ENCODE results near the gene ITGA8. TPM values are rescaled to one million over a fixed set of nuclear protein-coding genes. Genes with fewer than 3 reads are reported as not detected.

Gene ITGA8
- total and polyA plus RNA-seq, 2 of the 4 experiments (the other 2 are of a cell fraction), result under 0.01 to 0.02 TPM

DNA sequence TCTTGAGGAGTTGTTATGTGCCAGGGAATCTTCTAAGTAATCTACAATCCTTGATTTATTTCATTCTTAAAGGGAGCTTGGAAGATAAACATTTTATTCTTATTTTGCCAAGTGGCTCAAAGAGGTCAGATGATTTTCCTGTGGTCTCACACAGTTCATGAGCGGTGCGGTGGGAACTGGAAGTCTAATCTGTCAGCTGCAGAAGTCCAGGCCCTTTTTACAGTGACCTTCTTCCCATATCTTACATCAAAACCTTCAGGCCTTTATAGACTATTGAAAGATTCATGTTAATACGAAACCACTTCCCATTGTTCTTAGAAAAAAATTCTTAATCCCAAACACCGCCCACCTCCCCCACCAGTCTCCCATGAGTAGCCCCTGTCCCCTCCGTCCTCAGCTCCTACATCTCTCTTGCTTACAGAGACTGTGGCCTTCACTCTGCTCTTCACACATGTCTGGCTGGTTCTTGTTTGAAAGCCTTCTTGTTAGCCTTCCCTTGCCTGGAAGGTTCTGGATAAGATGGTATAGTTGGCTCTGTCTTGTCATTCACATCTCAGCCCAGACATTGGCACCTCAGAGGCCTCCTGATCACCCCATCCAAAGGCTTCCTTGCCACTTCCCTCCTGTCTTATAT lies 61.5 kb downstream of the ITGA8 start:
- WGBS, 2 experiments (ENCODE audit: extremely low coverage in 2 of 2, insufficient read length in 1 of 2), result no CpG with 5 or more reads among the region's 5 CpGs
- H3K23ac ChIP-seq (ENCODE audit: low read depth, low read length), result no peak overlapping the region
- peaks cover 2% of the 10 kb centered on the region; the same call in 1 of the 2 replicates for H3K27me3 ChIP-seq (ENCODE audit: control insufficient read depth, insufficient read depth, low read length)
- in situ Hi-C loops (cut with MboI; ENCODE audit: low sequenced_read_pairs) (no loop called here), intact Hi-C loops (cut with micrococcal nuclease) (no loop called here), dilution Hi-C loops (cut with HindIII; ENCODE audit: low sequenced_read_pairs, unreplicated experiment) (no loop called here)
- POLR2A ChIA-PET (ENCODE audit: unreplicated experiment), result no interaction called here
- H4K5ac ChIP-seq (ENCODE audit: low read depth, low read length), result no peak overlapping the region
- H3K18ac ChIP-seq (ENCODE audit: low read depth, low read length), result no peak overlapping the region
- no peaks in the 10 kb centered on the region for H3K36me3 ChIP-seq (ENCODE audit: control insufficient read depth, insufficient read depth, low read length)
- no peak overlapping the region for H3K9ac ChIP-seq (ENCODE audit: low read depth, low read length)
- no peak overlapping the region for H2AK9ac ChIP-seq (replicated peaks; ENCODE audit: low read depth, low read length, poor library complexity)
- no peak overlapping the region for H2AFZ ChIP-seq (replicated peaks; ENCODE audit: low read length, poor library complexity)
- no peaks in the 10 kb centered on the region for H3K9me1 ChIP-seq (ENCODE audit: insufficient read depth, low read length)
- no peaks in the 10 kb centered on the region for H3K4me1 ChIP-seq (ENCODE audit: control insufficient read depth, insufficient read depth, low read length)
- no peaks in the 10 kb centered on the region for H3K9me3 ChIP-seq (ENCODE audit: control insufficient read depth, insufficient read depth, low read length)
- no peak overlapping the region for H2BK20ac ChIP-seq (ENCODE audit: low read depth, low read length)
- no peak overlapping the region for H4K8ac ChIP-seq (ENCODE audit: low read depth in 2 of 2, low read length in 2 of 2)
- no peaks in the 10 kb centered on the region for H3K79me1 ChIP-seq (ENCODE audit: low read depth in 1 of 2, low read length in 2 of 2)
- no peak overlapping the region for H3K4me3 ChIP-seq (ENCODE audit: insufficient read depth, low read depth, low read length)
- H2BK15ac ChIP-seq (ENCODE audit: low read depth, low read length), result no peak overlapping the region
- ATAC-seq (ENCODE audit: low read depth), result no peak
- H4K20me1 ChIP-seq (ENCODE audit: insufficient read depth, low read length), result no peaks in the 10 kb centered on the region
- no TSS peak for BruUV-seq (replicated peaks)
- no peak overlapping the region for H4K91ac ChIP-seq (ENCODE audit: insufficient read depth, low read depth, low read length)
- no peak overlapping the region for H3K27ac ChIP-seq (ENCODE audit: insufficient read depth, low read length)
- no peak overlapping the region for H2BK5ac ChIP-seq (ENCODE audit: low read depth, low read length, poor library complexity, severe bottlenecking)
- no peak for TF ChIP-seq MAFK (IDR thresholded peaks at IDR 0.05; ENCODE audit: low read depth, low read length)
- TF ChIP-seq BHLHE40 (IDR thresholded peaks at IDR 0.05; ENCODE audit: low read depth, low read length), result no peak
- TF ChIP-seq MAZ (IDR thresholded peaks at IDR 0.05; ENCODE audit: borderline replicate concordance, low read depth, low read length), result no peak
- TF ChIP-seq RFX5 (IDR thresholded peaks at IDR 0.05; ENCODE audit: low read depth, low read length), result no peak
- no peak for TF ChIP-seq RCOR1 (IDR thresholded peaks at IDR 0.05; ENCODE audit: insufficient replicate concordance, low read length)
- no peak for TF ChIP-seq CHD1 (IDR thresholded peaks at IDR 0.05; ENCODE audit: low read depth, low read length)
- no peak for TF ChIP-seq POLR2A (IDR thresholded peaks at IDR 0.05; ENCODE audit: low read depth, low read length)
- no peak for TF ChIP-seq SMC3 (IDR thresholded peaks at IDR 0.05; ENCODE audit: low read depth, low read length)
- TF ChIP-seq MXI1 (IDR thresholded peaks at IDR 0.05; ENCODE audit: borderline replicate concordance, low read depth, low read length), result no peak
- no peak for TF ChIP-seq CEBPB (IDR thresholded peaks at IDR 0.05; ENCODE audit: low read depth, low read length)
- TF ChIP-seq FOS (IDR thresholded peaks at IDR 0.05; ENCODE audit: low read depth, low read length), result no peak
- TF ChIP-seq, protein P1, sequence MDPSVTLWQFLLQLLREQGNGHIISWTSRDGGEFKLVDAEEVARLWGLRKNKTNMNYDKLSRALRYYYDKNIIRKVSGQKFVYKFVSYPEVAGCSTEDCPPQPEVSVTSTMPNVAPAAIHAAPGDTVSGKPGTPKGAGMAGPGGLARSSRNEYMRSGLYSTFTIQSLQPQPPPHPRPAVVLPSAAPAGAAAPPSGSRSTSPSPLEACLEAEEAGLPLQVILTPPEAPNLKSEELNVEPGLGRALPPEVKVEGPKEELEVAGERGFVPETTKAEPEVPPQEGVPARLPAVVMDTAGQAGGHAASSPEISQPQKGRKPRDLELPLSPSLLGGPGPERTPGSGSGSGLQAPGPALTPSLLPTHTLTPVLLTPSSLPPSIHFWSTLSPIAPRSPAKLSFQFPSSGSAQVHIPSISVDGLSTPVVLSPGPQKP (IDR thresholded peaks at IDR 0.05; ENCODE audit: borderline replicate concordance, low read depth, low read length), result no peak
- H3K4me2 ChIP-seq (ENCODE audit: low read depth, low read length), result no peak overlapping the region
- DNase-seq, result no peak
- H2AK5ac ChIP-seq (ENCODE audit: low read depth, low read length), result no peak overlapping the region
- H3K4ac ChIP-seq (ENCODE audit: low read depth, low read length), result no peak overlapping the region
- CTCF ChIA-PET, result no interaction called here
- no peak overlapping the region for H2BK120ac ChIP-seq (ENCODE audit: low read depth, low read length)
- no peak overlapping the region for H3K14ac ChIP-seq (replicated peaks; ENCODE audit: low read depth, low read length)
- no peak overlapping the region for H3K56ac ChIP-seq (ENCODE audit: extremely low read depth, insufficient read depth, low read length)
